ENCODE results near the gene RGSL1. TPM values are rescaled to one million over a fixed set of nuclear protein-coding genes. Genes with fewer than 3 reads are reported as not detected.

The RGSL1 gene
- total and polyA plus RNA-seq, 9 of the 15 experiments (the other 6 are each of a cell fraction or from before 2014, with no cell fraction given): 0.03 TPM; not detected in 8

GRCh38 chr1:182599339-182599738 lies 149.4 kb downstream of the RGSL1 start (continued):
- peak; percentile 19 to 50; a peak in 2 of 4 replicates for TF ChIP-seq RAD21 (CRISPR knock-in tag; conservative IDR thresholded peaks at IDR 0.05 in 1 of 2, IDR thresholded peaks at IDR 0.05 in 1 of 2)

- BruUV-seq (replicated peaks): no TSS peak
- Histone ChIP-seq H3K36me3 (ENCODE audit: control insufficient read depth, insufficient read depth, low read length) (no peaks in the 10 kb centered on the region), H3K4me1 (replicated peaks in 1 of 2; ENCODE audit: control insufficient read depth in 2 of 2, insufficient read depth in 2 of 2, low read length in 2 of 2) (peaks cover 9 to 13% of the 10 kb centered on the region in 2 experiments; a peak in 4 of 5 replicates), H3K27me3 (ENCODE audit: control insufficient read depth in 2 of 2, insufficient read depth in 2 of 2, low read length in 2 of 2) (peaks cover under 1 to 12% of the 10 kb centered on the region in 2 experiments; a peak in 3 of 5 replicates), H3K9ac (ENCODE audit: insufficient read depth in 1 of 2, low read depth in 2 of 2, low read length in 2 of 2) (0 out of 4 replicates have a peak overlapping the region, but pooled peaks of 1 of the 2 experiments have one; percentile 23), H2AFZ (ENCODE audit: low read depth, low read length) (no peak overlapping the region), H3K4me3 (no peak overlapping the region), H3K79me2 (ENCODE audit: control insufficient read depth, insufficient read depth, low read length) (no peaks in the 10 kb centered on the region), H3K27ac (ENCODE audit: extremely low read depth, low read depth, low read length) (no peak overlapping the region), H3K9me3 (replicated peaks; ENCODE audit: control insufficient read depth, insufficient read depth, low read depth, low read length) (no peaks in the 10 kb centered on the region), H4K20me1 (replicated peaks; ENCODE audit: control insufficient read depth, insufficient read depth, low read length) (no peaks in the 10 kb centered on the region), H3K4me2 (ENCODE audit: insufficient read depth, low read length) (no peak overlapping the region), H3K9me1 (ENCODE audit: control insufficient read depth, insufficient read depth, low read length) (no peaks in the 10 kb centered on the region)
- FAIRE-seq (no peak), ATAC-seq (no peak), DNase-seq (ENCODE audit: extremely low read depth in 1 of 4, low spot score in 3 of 4) (no peak)
- in situ Hi-C loops (cut with MboI) (no loop called here), intact Hi-C loops (cut with micrococcal nuclease) (no loop called here)
- POLR2A ChIA-PET: interaction anchor here (1.1 to 1.4 kb wide), 2 partner anchors 9 to 11 kb away, joined by 3 to 6 read pairs; partner anchors contain the start of gene RNASEL
- CTCF ChIA-PET (ENCODE audit: low intra/inter-chr PET ratio): interaction anchor here (0.6 to 4.5 kb wide), 5 partner anchors 183 to 918 kb away, joined by 3 to 53 read pairs (median 11); no protein-coding TSS in a partner anchor
- WGBS (ENCODE audit: insufficient coverage, low coverage, missing lambda C conversion rate): 23% methylated on average over 17 of the region's 17 CpGs
- TF ChIP-seq BHLHE40 (IDR thresholded peaks at IDR 0.05; ENCODE audit: low read length) (no peak), ZNF609 (CRISPR knock-in tag; IDR thresholded peaks at IDR 0.05; ENCODE audit: borderline replicate concordance) (no peak), MEF2A (IDR thresholded peaks at IDR 0.05; ENCODE audit: control insufficient read depth, low read depth, low read length) (no peak), GATA2 (CRISPR knock-in tag; IDR thresholded peaks at IDR 0.05) (no peak), RBBP5 (IDR thresholded peaks at IDR 0.05; ENCODE audit: borderline replicate concordance, insufficient read depth, low read length, poor library complexity, severe bottlenecking) (no peak), DIDO1 (tag; IDR thresholded peaks at IDR 0.05; ENCODE audit: low read depth) (no peak), ZBED1 (IDR thresholded peaks at IDR 0.05) (no peak), GMEB1 (CRISPR knock-in tag; IDR thresholded peaks at IDR 0.05) (no peak), IRF9 (tag; IDR thresholded peaks at IDR 0.05) (no peak), NCOA1 (IDR thresholded peaks at IDR 0.05; ENCODE audit: low read depth) (no peak), PHF20 (IDR thresholded peaks at IDR 0.05; ENCODE audit: partially characterized antibody) (no peak)
These were observed 150.2 kb downstream of the RGSL1 start for GRCh38 chr1:182600036-182600713.
